NCI-H526 (cell line): ENCODE results near the gene GALC.

Source experiments
- DNase-seq, 2 experiments: peaks; one replicate each; lab custom pipeline; 2025; lab: John Stamatoyannopoulos, UW

Gene GALC

GRCh38 chr14:88005978-88006851, 13.2 kb upstream of the GALC start:
- DNase-seq: no peak

- no peak for DNase-seq
Observed at GRCh38 chr14:88005050-88005481, 12.1 kb upstream of the GALC start, which contains the start of gene GPR65. Gene GPR65 (plus strand): TSS chr14:88005135. CDS start chr14:88010848, 5,713 bp downstream.

- no peak for DNase-seq
Observed at GRCh38 chr14:88004506-88005036, 11.6 kb upstream of the GALC start.

GRCh38 chr14:88003425-88003824, 10.4 kb upstream of the GALC start:
- no peak for DNase-seq

GRCh38 chr14:88002421-88003075, 9.6 kb upstream of the GALC start:
- no peak for DNase-seq

GRCh38 chr14:87999277-87999676, 6.3 kb upstream of the GALC start:
- DNase-seq: no peak

- DNase-seq: no peak
Observed at GRCh38 chr14:87998482-87998881, 5.5 kb upstream of the GALC start.

GRCh38 chr14:87996291-87996592, 3.3 kb upstream of the GALC start:
- DNase-seq: no peak

GRCh38 chr14:87995500-87996290, 2.7 kb upstream of the GALC start:
- no peak for DNase-seq

GRCh38 chr14:87994974-87995373, 2.0 kb upstream of the GALC start:
- DNase-seq: no peak

GRCh38 chr14:87992346-87992717, 650 bp downstream of the GALC start:
- no peak for DNase-seq

GRCh38 chr14:87990682-87991081, 2.3 kb downstream of the GALC start:
- DNase-seq: no peak

- DNase-seq: no peak
Observed at GRCh38 chr14:87989956-87990299, 3.1 kb downstream of the GALC start.

GRCh38 chr14:87989221-87989955, 3.6 kb downstream of the GALC start:
- DNase-seq: no peak

GRCh38 chr14:87979689-87980088, 13.3 kb downstream of the GALC start:
- DNase-seq: no peak

- DNase-seq: no peak
Observed at GRCh38 chr14:87975636-87976035, 17.3 kb downstream of the GALC start.

GRCh38 chr14:87971010-87971409, 22.0 kb downstream of the GALC start:
- DNase-seq: no peak

GRCh38 chr14:87967496-87967895, 25.5 kb downstream of the GALC start:
- no peak for DNase-seq

GRCh38 chr14:87966816-87967215, 26.2 kb downstream of the GALC start:
- DNase-seq: no peak

- no peak for DNase-seq
Observed at GRCh38 chr14:87961246-87961645, 31.7 kb downstream of the GALC start.

GRCh38 chr14:87960013-87960787, 32.8 kb downstream of the GALC start:
- DNase-seq: no peak
